ENCODE data around the gene LONP1.
"Not testable (repeated sequence)": the region's sequence is repeated elsewhere in the genome, so short reads cannot be mapped to it uniquely, and the experiment has no call there.

The LONP1 gene, protein sequence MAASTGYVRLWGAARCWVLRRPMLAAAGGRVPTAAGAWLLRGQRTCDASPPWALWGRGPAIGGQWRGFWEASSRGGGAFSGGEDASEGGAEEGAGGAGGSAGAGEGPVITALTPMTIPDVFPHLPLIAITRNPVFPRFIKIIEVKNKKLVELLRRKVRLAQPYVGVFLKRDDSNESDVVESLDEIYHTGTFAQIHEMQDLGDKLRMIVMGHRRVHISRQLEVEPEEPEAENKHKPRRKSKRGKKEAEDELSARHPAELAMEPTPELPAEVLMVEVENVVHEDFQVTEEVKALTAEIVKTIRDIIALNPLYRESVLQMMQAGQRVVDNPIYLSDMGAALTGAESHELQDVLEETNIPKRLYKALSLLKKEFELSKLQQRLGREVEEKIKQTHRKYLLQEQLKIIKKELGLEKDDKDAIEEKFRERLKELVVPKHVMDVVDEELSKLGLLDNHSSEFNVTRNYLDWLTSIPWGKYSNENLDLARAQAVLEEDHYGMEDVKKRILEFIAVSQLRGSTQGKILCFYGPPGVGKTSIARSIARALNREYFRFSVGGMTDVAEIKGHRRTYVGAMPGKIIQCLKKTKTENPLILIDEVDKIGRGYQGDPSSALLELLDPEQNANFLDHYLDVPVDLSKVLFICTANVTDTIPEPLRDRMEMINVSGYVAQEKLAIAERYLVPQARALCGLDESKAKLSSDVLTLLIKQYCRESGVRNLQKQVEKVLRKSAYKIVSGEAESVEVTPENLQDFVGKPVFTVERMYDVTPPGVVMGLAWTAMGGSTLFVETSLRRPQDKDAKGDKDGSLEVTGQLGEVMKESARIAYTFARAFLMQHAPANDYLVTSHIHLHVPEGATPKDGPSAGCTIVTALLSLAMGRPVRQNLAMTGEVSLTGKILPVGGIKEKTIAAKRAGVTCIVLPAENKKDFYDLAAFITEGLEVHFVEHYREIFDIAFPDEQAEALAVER

GRCh38 chr19:5719961-5720790 lies at the start of gene LONP1, which contains the start of gene CATSPERD:
LONP1 (minus strand) TSS chr19:5720146; CDS start chr19:5720132, 14 bp downstream.
CATSPERD (plus strand) TSS chr19:5720637; CDS start chr19:5720738, 101 bp downstream.
- DNase-seq (ENCODE audit: low read depth): peak; percentile 96

DNA sequence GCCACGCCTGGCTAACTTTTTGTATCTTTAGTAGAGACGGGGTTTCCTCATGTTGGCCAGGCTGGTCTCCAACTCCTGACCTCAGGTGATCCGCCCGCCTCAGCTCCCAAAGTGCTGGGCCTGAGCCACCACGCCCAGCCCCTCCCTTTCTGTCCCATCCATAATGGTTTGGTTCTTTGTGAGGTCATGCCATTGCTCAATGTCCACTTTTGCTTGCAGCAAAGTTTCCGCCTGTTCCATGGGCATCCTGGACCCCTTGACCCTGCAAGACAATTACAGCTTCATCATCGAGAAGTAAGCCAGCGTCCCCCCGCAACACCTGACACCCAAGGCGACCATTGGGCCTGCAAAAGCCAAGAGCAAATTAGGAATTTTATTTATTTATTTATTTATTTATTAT lies 48.0 kb upstream of the LONP1 start:
- no peak for DNase-seq (ENCODE audit: low read depth)

DNA sequence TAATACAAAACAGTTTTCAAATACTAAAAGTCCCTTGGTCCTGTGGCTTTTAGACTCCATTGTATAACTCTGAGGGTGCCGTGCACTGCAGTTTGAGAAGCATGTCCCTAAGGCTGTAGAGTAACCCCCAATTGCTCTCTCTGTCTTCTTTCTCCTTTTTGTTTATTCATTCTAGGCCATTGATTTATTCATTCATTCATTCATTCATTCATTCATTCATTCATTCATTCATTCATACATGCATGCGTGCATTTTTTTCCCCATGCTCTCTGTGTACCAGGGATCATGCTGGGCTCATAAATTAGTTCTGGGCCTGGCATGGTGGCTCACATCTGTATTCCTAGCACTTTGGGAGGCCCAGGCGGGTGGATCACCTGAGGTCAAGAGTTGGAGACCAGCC lies 45.3 kb upstream of the LONP1 start:
- no peak for DNase-seq (ENCODE audit: low read depth)

- DNase-seq (ENCODE audit: low read depth): no peak
These were observed 42.8 kb upstream of the LONP1 start for GRCh38 chr19:5762608-5763217.

- DNase-seq (ENCODE audit: low read depth): no peak
These were observed 33.8 kb upstream of the LONP1 start for GRCh38 chr19:5753743-5754142.

GRCh38 chr19:5751709-5752108 lies 31.8 kb upstream of the LONP1 start:
- DNase-seq (ENCODE audit: low read depth): no peak

- DNase-seq (ENCODE audit: low read depth): no peak
These were observed 29.6 kb upstream of the LONP1 start for GRCh38 chr19:5749505-5749904.

GRCh38 chr19:5748920-5749319 lies 29.0 kb upstream of the LONP1 start:
- DNase-seq (ENCODE audit: low read depth): not testable (repeated sequence)

GRCh38 chr19:5744999-5745398 lies 25.1 kb upstream of the LONP1 start:
- not testable (repeated sequence) for DNase-seq (ENCODE audit: low read depth)

DNA sequence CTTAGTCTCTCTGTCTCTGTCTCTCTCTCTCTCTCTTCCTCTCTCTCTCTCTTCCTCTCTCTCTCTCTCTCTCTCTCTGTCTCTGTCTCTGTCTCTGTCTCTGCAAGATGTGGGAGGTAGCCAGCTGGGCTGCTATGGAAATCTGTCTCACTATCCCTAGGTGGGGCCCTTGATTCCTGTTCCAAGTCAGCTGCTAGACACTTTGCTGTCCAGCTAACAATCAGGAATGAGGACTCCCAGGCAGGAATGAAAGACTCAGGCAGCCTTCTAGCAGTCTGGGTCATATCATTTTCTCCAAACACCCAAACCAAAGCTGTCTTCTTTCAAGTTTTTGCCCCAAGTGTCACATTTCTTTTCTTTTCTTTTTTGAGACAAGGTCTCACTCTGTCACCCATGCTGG lies 23.7 kb upstream of the LONP1 start:
- no peak for DNase-seq (ENCODE audit: low read depth)

- DNase-seq (ENCODE audit: low read depth): no peak
These were observed 22.1 kb upstream of the LONP1 start for GRCh38 chr19:5742051-5742450.

DNA sequence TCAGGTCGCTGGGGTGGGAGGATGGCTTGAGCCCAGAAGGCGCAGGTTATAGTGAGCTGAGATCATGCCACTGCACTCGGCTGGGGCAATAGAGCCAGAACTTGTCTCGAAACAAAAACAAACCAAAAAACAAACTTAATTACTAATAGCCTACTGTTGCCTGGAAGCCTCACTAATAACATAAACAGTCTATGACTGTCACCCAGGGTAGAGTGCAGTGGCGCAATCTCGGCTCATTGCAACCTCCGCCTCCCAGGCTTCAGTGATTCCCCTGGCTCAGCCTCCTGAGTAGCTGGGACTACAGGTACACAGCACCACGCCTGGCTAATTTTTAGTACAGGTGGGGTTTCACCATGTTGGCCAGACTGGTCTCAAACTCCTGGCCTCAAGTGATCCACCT lies 18.5 kb upstream of the LONP1 start:
- DNase-seq (ENCODE audit: low read depth): no peak

DNA sequence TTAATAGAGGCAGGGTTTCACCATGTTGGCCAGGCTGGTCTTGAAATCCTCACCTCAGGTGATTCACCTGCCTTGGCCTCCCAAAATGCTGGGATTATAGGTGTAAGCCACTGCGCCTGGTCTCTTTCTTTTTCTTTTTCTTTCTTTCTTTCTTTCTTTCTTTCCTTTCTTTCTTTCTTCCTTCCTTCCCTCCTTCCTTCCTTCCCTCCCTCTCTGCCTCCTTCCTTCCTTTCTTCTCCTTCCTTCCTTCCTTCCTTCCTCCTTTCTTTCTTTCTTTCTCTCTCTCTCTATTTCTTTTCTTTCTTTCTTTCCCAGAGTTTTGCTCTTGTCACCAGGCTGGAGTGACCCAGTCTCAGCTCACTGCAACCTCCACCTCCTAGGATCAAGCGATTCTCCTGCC lies 13.2 kb upstream of the LONP1 start:
- not testable (repeated sequence) for DNase-seq (ENCODE audit: low read depth)

GRCh38 chr19:5727453-5728050 lies 7.6 kb upstream of the LONP1 start:
- DNase-seq (ENCODE audit: low read depth): no peak

DNA sequence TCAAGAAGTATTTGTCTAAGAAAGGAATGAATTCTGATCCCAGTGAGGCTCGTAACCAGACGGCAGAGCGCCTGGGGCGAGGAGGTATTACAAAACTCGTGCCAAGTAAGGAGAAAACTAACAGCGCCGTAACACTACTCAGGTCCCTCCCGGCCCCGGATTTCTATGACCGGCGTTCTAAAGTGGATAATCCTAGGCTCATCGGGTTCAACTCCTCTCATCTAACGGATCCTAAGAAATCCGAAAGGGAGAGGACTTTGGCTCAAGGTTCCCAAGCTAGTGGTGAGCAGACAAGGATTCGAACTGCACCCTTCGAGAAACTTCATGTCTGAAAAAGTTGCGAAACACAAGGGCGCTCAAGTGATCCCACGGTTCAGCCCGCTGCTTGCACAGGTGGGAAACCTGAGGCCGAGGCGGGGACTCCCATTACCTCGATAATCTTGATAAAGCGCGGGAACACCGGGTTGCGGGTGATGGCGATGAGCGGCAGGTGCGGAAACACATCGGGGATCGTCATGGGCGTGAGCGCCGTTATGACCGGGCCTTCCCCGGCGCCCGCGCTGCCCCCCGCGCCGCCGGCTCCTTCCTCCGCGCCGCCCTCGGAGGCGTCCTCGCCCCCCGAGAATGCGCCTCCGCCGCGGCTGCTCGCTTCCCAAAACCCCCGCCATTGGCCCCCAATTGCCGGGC lies 529 bp downstream of the LONP1 start:
- DNase-seq (ENCODE audit: low read depth): no peak

GRCh38 chr19:5718579-5719273 lies 1.2 kb downstream of the LONP1 start:
- DNase-seq (ENCODE audit: low read depth): no peak

- no peak for DNase-seq (ENCODE audit: low read depth)
These were observed 1.8 kb downstream of the LONP1 start for GRCh38 chr19:5718037-5718578.

- no peak for DNase-seq (ENCODE audit: low read depth)
These were observed 2.6 kb downstream of the LONP1 start for GRCh38 chr19:5717215-5717935.

GRCh38 chr19:5714816-5715215 lies 5.1 kb downstream of the LONP1 start:
- DNase-seq (ENCODE audit: low read depth): no peak

Data from stimulated activated CD8-positive, alpha-beta memory T cell treated with anti-CD3 and anti-CD28 coated beads, Interleukin-12 subunit alpha, Interleukin-12 subunit beta, amount 100 ng/mL, for 4 hours (primary cell).